H1 (cell line): Measurements from ENCODE around the gene GPR26. TPM values are rescaled to one million over a fixed set of nuclear protein-coding genes. Genes with fewer than 3 reads are reported as not detected.

Experiments
- CTCF ChIA-PET: fragments of 300-600 bp; sonication (Branson Sonifier 250); formaldehyde crosslinking; loops from one replicate; lab custom pipeline; 2021; ENCODE audit not compliant: partially characterized antibody; lab: Charles Lee
- POLR2A ChIA-PET: fragments of 300-600 bp; sonication (Branson Sonifier 250); formaldehyde crosslinking; loops from one replicate; lab custom pipeline; 2021; ENCODE audit warnings: inconsistent platforms; ENCODE audit not compliant: partially characterized antibody; lab: Charles Lee
- DNase-seq, 2 experiments: peaks; one replicate each; pipeline versions ENCODE4 v3.0.0 to v3.0.0-alpha.2; 2010 to 2022; ENCODE audit warnings: low spot score in 2 of 2, low read depth in 1 of 2, mixed read lengths in 1 of 2
- FAIRE-seq: peaks from 2 replicates; lab custom pipeline; 2011; peaks lifted over from hg19 to GRCh38; lab: Jason Lieb, UNC
- H2AFZ ChIP-seq: 2 replicates; pipeline ENCODE4 v1.8.1; 2012; ENCODE audit warnings: low read length, inconsistent platforms
- H2AK5ac ChIP-seq: 2 replicates; pipeline ENCODE4 v1.6.1; 2013; ENCODE audit warnings: low read depth, low read length
- H2BK120ac ChIP-seq: replicated peaks from 2 replicates; pipeline ENCODE3; 2013; ENCODE audit warnings: low read depth, low read length, inconsistent platforms
- H2BK12ac ChIP-seq: 2 replicates; pipeline ENCODE4 v1.6.1; 2013; ENCODE audit warnings: low read depth, low read length
- H2BK15ac ChIP-seq: 2 replicates; pipeline ENCODE4 v1.6.1; 2013; ENCODE audit warnings: low read length
- H2BK20ac ChIP-seq: 2 replicates; pipeline ENCODE4 v1.6.1; 2013; ENCODE audit warnings: low read length
- H2BK5ac ChIP-seq: 2 replicates; pipeline ENCODE4 v1.6.1; 2013; ENCODE audit warnings: low read depth, low read length
- H3K14ac ChIP-seq: 2 replicates; pipeline ENCODE4 v1.6.1; 2013; ENCODE audit warnings: inconsistent platforms; ENCODE audit not compliant: insufficient read length
- H3K18ac ChIP-seq: 2 replicates; pipeline ENCODE4 v1.6.1; 2013; ENCODE audit warnings: low read length; ENCODE audit errors: extremely low read depth
- H3K23ac ChIP-seq: 2 replicates; pipeline ENCODE4 v1.6.1; 2013; ENCODE audit warnings: inconsistent platforms; ENCODE audit not compliant: insufficient read length
- H3K23me2 ChIP-seq: 2 replicates; pipeline ENCODE4 v1.6.1; 2013; ENCODE audit warnings: low read depth, low read length
- H3K27ac ChIP-seq: 2 replicates; pipeline ENCODE4 v1.6.1; 2011; ENCODE audit warnings: low read depth, low read length, inconsistent platforms
- H3K27me3 ChIP-seq, 4 experiments: replicated peaks in 1 of 4; 1 replicate in 1 of 4; 2 replicates in 3 of 4; pipeline versions ENCODE4 v1.6.1 to v1.8.1; 2011 to 2013; ENCODE audit warnings: low read length in 3 of 4, mild to moderate bottlenecking in 3 of 4, inconsistent platforms in 2 of 4, mixed read lengths in 2 of 4, moderate library complexity in 1 of 4; ENCODE audit not compliant: control insufficient read depth in 3 of 4, insufficient read depth in 3 of 4; ENCODE audit errors: extremely low read depth in 1 of 4
- H3K36me3 ChIP-seq, 4 experiments: 2 replicates each; pipeline versions ENCODE4 v1.6.1 to v1.8.1; 2011 to 2013; ENCODE audit warnings: mild to moderate bottlenecking in 4 of 4, low read length in 3 of 4, moderate library complexity in 2 of 4, control low read depth in 1 of 4, inconsistent platforms in 1 of 4; ENCODE audit not compliant: insufficient read depth in 4 of 4, control insufficient read depth in 2 of 4
- H3K4ac ChIP-seq: replicated peaks from 2 replicates; pipeline ENCODE3; 2013; ENCODE audit warnings: low read length, low read depth, mixed read lengths, inconsistent platforms; ENCODE audit not compliant: insufficient read length
- H3K4me1 ChIP-seq, 4 experiments: replicated peaks in 1 of 4; 1 replicate in 1 of 4; 2 replicates in 3 of 4; pipeline versions ENCODE4 v1.6.1 to v1.8.1; 2011 to 2013; ENCODE audit warnings: low read length in 3 of 4, inconsistent platforms in 2 of 4, mixed read lengths in 1 of 4; ENCODE audit not compliant: insufficient read depth in 4 of 4, control insufficient read depth in 3 of 4
- H3K4me2 ChIP-seq, 2 experiments: 2 replicates each; pipeline versions ENCODE4 v1.6.1 to v1.8.1; 2011 to 2013; ENCODE audit warnings: low read depth in 2 of 2, low read length in 2 of 2, control low read depth in 1 of 2, inconsistent platforms in 1 of 2, mild to moderate bottlenecking in 1 of 2; ENCODE audit not compliant: insufficient read depth in 1 of 2
- H3K4me3 ChIP-seq, 4 experiments: fragments of 200-600, 300-600 bp in 1 of 4; sonication (generic), shearing (Covaris generic), sonication (Bioruptor Twin) in 1 of 4; 2 replicates each; pipeline versions ENCODE4 v1.5.1 to v1.8.1; 2011 to 2016; ENCODE audit warnings: low read length in 4 of 4, low read depth in 3 of 4, control low read depth in 2 of 4, inconsistent platforms in 2 of 4, mild to moderate bottlenecking in 2 of 4, mixed read lengths in 1 of 4, moderate library complexity in 1 of 4; ENCODE audit not compliant: insufficient read depth in 2 of 4; ENCODE audit errors: extremely low read depth in 1 of 4
- H3K56ac ChIP-seq: replicated peaks from 2 replicates; pipeline ENCODE3; 2013; ENCODE audit warnings: low read depth, mild to moderate bottlenecking, mixed read lengths, low read length, inconsistent platforms; ENCODE audit not compliant: insufficient read length
- H3K79me1 ChIP-seq: 2 replicates; pipeline ENCODE4 v1.6.1; 2013; ENCODE audit warnings: low read depth, low read length, control low read depth
- H3K79me2 ChIP-seq, 2 experiments: 2 replicates each; pipeline versions ENCODE4 v1.6.1 to v1.8.1; 2012 to 2013; ENCODE audit warnings: low read length in 2 of 2, mild to moderate bottlenecking in 2 of 2, inconsistent platforms in 1 of 2; ENCODE audit not compliant: insufficient read depth in 2 of 2, control insufficient read depth in 1 of 2
- H3K9ac ChIP-seq, 4 experiments: replicated peaks in 1 of 4; 1 replicate in 1 of 4; 2 replicates in 3 of 4; pipeline versions ENCODE4 v1.6.1 to v1.8.1; 2011 to 2013; ENCODE audit warnings: low read depth in 3 of 4, low read length in 3 of 4, control low read depth in 2 of 4, mild to moderate bottlenecking in 2 of 4, moderate library complexity in 2 of 4, inconsistent platforms in 1 of 4; ENCODE audit errors: extremely low read depth in 1 of 4
- H3K9me3 ChIP-seq, 2 experiments: 2 replicates each; pipeline versions ENCODE4 v1.6.1 to v1.8.1; 2012 to 2013; ENCODE audit warnings: mild to moderate bottlenecking in 2 of 2, moderate library complexity in 2 of 2, control low read depth in 1 of 2, inconsistent platforms in 1 of 2, low read depth in 1 of 2, low read length in 1 of 2, mixed read lengths in 1 of 2; ENCODE audit not compliant: insufficient read depth in 2 of 2
- H4K20me1 ChIP-seq, 2 experiments: replicated peaks in 1 of 2; 2 replicates each; pipeline versions ENCODE3 to v1.8.1; 2011 to 2013; ENCODE audit warnings: inconsistent platforms in 2 of 2, low read length in 2 of 2, mild to moderate bottlenecking in 1 of 2; ENCODE audit not compliant: insufficient read depth in 2 of 2, control insufficient read depth in 1 of 2
- H4K5ac ChIP-seq: 2 replicates; pipeline ENCODE4 v1.6.1; 2013; ENCODE audit warnings: low read length, low read depth, mixed read lengths, inconsistent platforms; ENCODE audit not compliant: insufficient read length
- H4K8ac ChIP-seq: 2 replicates; pipeline ENCODE4 v1.8.0; 2013; ENCODE audit warnings: mild to moderate bottlenecking, moderate library complexity, low read length, inconsistent platforms; ENCODE audit not compliant: insufficient read depth; ENCODE audit errors: extremely low read depth
- H4K91ac ChIP-seq: replicated peaks from 2 replicates; pipeline ENCODE3; 2013; ENCODE audit warnings: low read length, mixed read lengths, inconsistent platforms; ENCODE audit not compliant: insufficient read length
- BACH1 ChIP-seq: IDR thresholded peaks from 2 replicates; pipeline ENCODE4 v1.6.1; 2012; ENCODE audit warnings: low read length, improper control_type of control experiment
- CREB1 ChIP-seq: IDR thresholded peaks from 2 replicates; pipeline ENCODE4 v1.6.1; 2012; ENCODE audit warnings: inconsistent platforms
- E2F6 ChIP-seq: IDR thresholded peaks from 2 replicates; pipeline ENCODE4 v1.6.1; 2012; ENCODE audit warnings: inconsistent platforms
- EP300 ChIP-seq, 2 experiments: IDR thresholded peaks; 1 replicate in 1 of 2; 2 replicates in 1 of 2; pipeline ENCODE4 v1.6.1; 2011 to 2012; ENCODE audit warnings: low read depth in 2 of 2, low read length in 2 of 2, mild to moderate bottlenecking in 2 of 2, borderline replicate concordance in 1 of 2, inconsistent platforms in 1 of 2, moderate library complexity in 1 of 2
- EZH2 ChIP-seq: fragments of 200-600 bp; sonication (generic); IDR thresholded peaks from 2 replicates; pipeline ENCODE4 v1.7.1; 2012; ENCODE audit warnings: low read depth, mild to moderate bottlenecking, moderate library complexity, low read length, inconsistent platforms; ENCODE audit not compliant: severe bottlenecking
- GABPA ChIP-seq: IDR thresholded peaks from 2 replicates; pipeline ENCODE4 v1.6.1; 2011; ENCODE audit warnings: mild to moderate bottlenecking, low read length, moderate library complexity, borderline replicate concordance; ENCODE audit not compliant: insufficient read depth
- GTF2F1 ChIP-seq: IDR thresholded peaks from 2 replicates; pipeline ENCODE4 v1.6.1; 2012; ENCODE audit warnings: low read depth, low read length, improper control_type of control experiment, borderline replicate concordance
- HDAC2 ChIP-seq, 2 experiments: fragments of 300-600 bp in 1 of 2; sonication (generic) in 1 of 2; IDR thresholded peaks; 2 replicates each; pipeline ENCODE4 v1.6.1; 2011 to 2012; ENCODE audit warnings: low read depth in 2 of 2, low read length in 2 of 2, mild to moderate bottlenecking in 2 of 2, moderate library complexity in 2 of 2, borderline replicate concordance in 1 of 2, inconsistent platforms in 1 of 2
- HDAC6 ChIP-seq: IDR thresholded peaks from one replicate; pipeline ENCODE4 v1.7.1; 2012; ENCODE audit warnings: low read depth, mild to moderate bottlenecking, inconsistent platforms, low read length, moderate library complexity
- KDM1A ChIP-seq: fragments of 200-600, 300-600 bp; sonication (generic); IDR thresholded peaks from 2 replicates; pipeline ENCODE4 v1.7.1; 2016; ENCODE audit warnings: mild to moderate bottlenecking, low read length, borderline replicate concordance
- RBBP5 ChIP-seq: IDR thresholded peaks from 2 replicates; pipeline ENCODE4 v1.7.1; 2012; ENCODE audit warnings: low read depth, mild to moderate bottlenecking, inconsistent platforms, low read length, moderate library complexity, borderline replicate concordance
- RXRA ChIP-seq: IDR thresholded peaks from 2 replicates; pipeline ENCODE4 v1.6.1; 2011; ENCODE audit warnings: low read depth, mild to moderate bottlenecking, low read length, moderate library complexity; ENCODE audit not compliant: insufficient read depth
- SP2 ChIP-seq: IDR thresholded peaks from 2 replicates; pipeline ENCODE4 v1.6.1; 2012; ENCODE audit warnings: mild to moderate bottlenecking, low read length, inconsistent platforms
- WGBS, 2 experiments: shearing (Covaris generic) in 1 of 2; methylation state at CpG; one replicate each; pipeline versions ENCODE4 v1.1.6 to v1.1.7; 2013 to 2015; ENCODE audit warnings: low lambda C conversion rate in 2 of 2, mixed read lengths in 2 of 2, inconsistent platforms in 1 of 2, low coverage in 1 of 2, missing lambda C conversion rate in 1 of 2; ENCODE audit not compliant: insufficient replicate concordance in 2 of 2, insufficient coverage in 1 of 2, insufficient read length in 1 of 2; ENCODE audit errors: extremely low coverage in 1 of 2, missing lambda C conversion rate in 1 of 2; 5-methylcytosine and 5-hydroxymethylcytosine counted together
- polyA plus RNA-seq, 7 experiments: library from polyadenylated mRNA; depleted of rRNA in 3 of 7; stranded (reverse) in 5 of 7; unstranded in 2 of 7; fragments of >200 nt in 5 of 7; fragments of 200-250 nt in 2 of 7; gene quantifications; 1 replicate in 5 of 7; 2 replicates in 1 of 7; 4 replicates in 1 of 7; pipeline versions ENCODE4 v1.2.1 to v1.2.3, GENCODE V29; 2011 to 2013; ENCODE audit warnings: missing spikeins in 2 of 7, mixed read lengths in 2 of 7
- total RNA-seq: library from RNA; stranded (reverse); fragmentation: NEBNext Ultra II Directional; extraction: Animal tissue kit (Norgen Biotek cat#: 25700); gene quantifications from 2 replicates; pipeline ENCODE4 v1.2.1, GENCODE V29; 2021

The GPR26 gene
- total and polyA plus RNA-seq, 2 of the 8 experiments (the other 6 are each of a cell fraction or from before 2014, with no cell fraction given) = 0.09 to 0.21 TPM

GRCh38 chr10:123685260-123685659 is 19.1 kb downstream of the GPR26 start:
- WGBS, 2 experiments = 87% methylated on average over 12 of the region's 12 CpGs; no CpG with 5 or more reads in 1 of the 2 experiments
- CTCF ChIA-PET = interaction anchor here (0.6 to 1.3 kb wide), 9 partner anchors 9 to 983 kb away, joined by 3 to 7 read pairs (median 3); no protein-coding TSS in a partner anchor
- no peak overlapping the region for H3K4ac ChIP-seq
- TF ChIP-seq GABPA (no peak), EP300 (IDR thresholded peaks at IDR 0.05; ENCODE audit: borderline replicate concordance in 1 of 2, low read depth in 2 of 2, low read length in 2 of 2) (no peak), E2F6 (no peak), BACH1 (no peak), EZH2 (no peak), HDAC6 (no peak), SP2 (no peak), RBBP5 (no peak), GTF2F1 (no peak), RXRA (no peak), CREB1 (no peak), HDAC2 (IDR thresholded peaks at IDR 0.05; ENCODE audit: borderline replicate concordance in 1 of 2, low read depth in 2 of 2, low read length in 2 of 2) (no peak), KDM1A (no peak)

More at GRCh38 chr10:123685260-123685659, 19.1 kb downstream of the GPR26 start:
- no peaks in the 10 kb centered on the region; a peak in 1 of 7 replicates for H3K27me3 ChIP-seq
- no peak overlapping the region for H2AFZ ChIP-seq
- POLR2A ChIA-PET = no interaction called here
- no peak overlapping the region for H3K14ac ChIP-seq
- no peak overlapping the region for H2BK120ac ChIP-seq
- no peaks in the 10 kb centered on the region for H4K20me1 ChIP-seq
- H2BK12ac ChIP-seq = no peak overlapping the region
- H3K27ac ChIP-seq = no peak overlapping the region
- H3K79me2 ChIP-seq = no peaks in the 10 kb centered on the region
- H3K4me1 ChIP-seq = no peaks in the 10 kb centered on the region
- DNase-seq (no peak), FAIRE-seq (no peak)
- H3K36me3 ChIP-seq = no peaks in the 10 kb centered on the region
- H4K91ac ChIP-seq = no peak overlapping the region
- H3K9ac ChIP-seq = no peak overlapping the region
- H3K23ac ChIP-seq = no peak overlapping the region
- H3K9me3 ChIP-seq = no peaks in the 10 kb centered on the region
- no peak overlapping the region for H2BK20ac ChIP-seq
- no peaks in the 10 kb centered on the region for H3K79me1 ChIP-seq
- no peak overlapping the region for H3K4me3 ChIP-seq
- no peak overlapping the region for H4K8ac ChIP-seq
- no peaks in the 10 kb centered on the region; the same call in 1 of the 2 replicates for H3K23me2 ChIP-seq
- H2AK5ac ChIP-seq = no peak overlapping the region
- H2BK15ac ChIP-seq = peak overlapping the region; percentile 96; the same call in 1 of the 2 replicates
- H3K18ac ChIP-seq = no peak overlapping the region
- no peak overlapping the region for H3K56ac ChIP-seq
- no peak overlapping the region for H3K4me2 ChIP-seq
- no peak overlapping the region for H2BK5ac ChIP-seq
- no peak overlapping the region for H4K5ac ChIP-seq
